GM12801 (cell line): ENCODE data around the gene GNAT2.

Source experiments
- CTCF ChIP-seq: IDR thresholded peaks from one replicate; pipeline ENCODE4 v1.5.1; 2011; ENCODE audit warnings: control low read depth; ENCODE audit not compliant: insufficient read length; ENCODE audit errors: extremely low read depth

Gene GNAT2

GRCh38 chr1:109556563-109556962 lies 62.9 kb downstream of the GNAT2 start:
- TF ChIP-seq CTCF = no peak
